ENCODE data around the gene CD302.
"Not testable (repeated sequence)": the region's sequence is repeated elsewhere in the genome, so short reads cannot be mapped to it uniquely, and the experiment has no call there.

CD302 gene, protein sequence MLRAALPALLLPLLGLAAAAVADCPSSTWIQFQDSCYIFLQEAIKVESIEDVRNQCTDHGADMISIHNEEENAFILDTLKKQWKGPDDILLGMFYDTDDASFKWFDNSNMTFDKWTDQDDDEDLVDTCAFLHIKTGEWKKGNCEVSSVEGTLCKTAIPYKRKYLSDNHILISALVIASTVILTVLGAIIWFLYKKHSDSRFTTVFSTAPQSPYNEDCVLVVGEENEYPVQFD

DNA sequence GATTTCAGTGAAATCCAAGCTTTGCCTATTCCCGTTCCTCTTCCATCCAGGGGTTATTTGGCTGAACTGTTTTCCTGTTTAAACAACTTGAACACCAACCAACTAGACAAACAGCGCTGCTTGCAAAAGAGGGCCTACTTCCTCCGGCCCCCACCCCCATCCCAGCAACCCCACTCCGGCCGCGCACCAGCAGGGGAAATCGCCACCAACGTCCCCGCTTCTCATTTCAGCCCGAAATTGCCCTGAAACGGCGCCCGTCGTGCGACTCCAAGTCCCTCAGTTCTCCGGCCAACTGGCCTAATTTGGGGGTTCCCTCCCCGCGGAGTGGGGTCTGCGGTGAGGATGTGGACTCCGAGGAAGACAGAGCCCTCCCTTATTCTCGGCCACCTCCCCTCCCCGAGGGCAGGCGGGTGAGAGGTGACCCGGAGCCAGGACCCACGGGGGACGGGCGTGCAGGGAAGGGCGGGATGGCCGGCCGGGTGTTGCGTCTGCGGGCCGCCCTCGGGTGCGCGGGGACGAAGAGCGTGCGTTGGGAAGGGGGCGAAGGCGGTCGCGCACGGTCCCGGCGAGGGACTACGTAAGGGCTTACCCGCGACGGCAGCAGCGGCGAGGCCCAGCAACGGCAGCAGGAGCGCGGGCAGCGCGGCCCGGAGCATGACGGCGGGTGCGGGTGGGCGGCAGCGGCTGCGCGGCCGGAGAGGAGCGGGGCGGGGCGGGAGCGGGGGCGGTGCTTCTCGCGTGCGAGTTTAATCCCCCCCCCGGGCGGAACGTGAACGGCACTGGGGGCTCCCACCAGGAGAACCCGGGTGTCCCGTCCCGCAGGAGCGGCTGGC, at the start of gene CD302:
Gene CD302, minus strand, starts transcription at position 666 of the 833 bp plus-strand sequence. Its CDS starts 10 bp downstream, at position 656.
- peak; percentile 37 for DNase-seq

DNA sequence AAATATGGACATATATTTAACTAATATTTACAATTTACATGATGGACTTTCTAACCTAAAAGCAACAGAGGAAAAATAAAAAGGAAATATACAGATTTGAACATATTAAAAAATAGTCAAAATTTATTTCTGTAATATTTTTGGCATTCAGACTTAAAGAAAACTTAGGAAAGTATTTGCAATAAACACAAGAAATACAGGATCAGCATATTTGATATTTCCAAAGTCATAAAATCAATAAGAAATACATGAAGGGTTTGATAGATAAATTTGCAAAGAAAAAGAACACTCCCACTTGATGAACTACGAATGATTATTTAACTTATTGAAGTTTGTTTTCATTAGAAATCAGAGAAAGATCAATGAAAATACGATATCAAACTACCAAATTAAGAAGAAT, 48.6 kb upstream of the CD302 start:
- DNase-seq = no peak

DNA sequence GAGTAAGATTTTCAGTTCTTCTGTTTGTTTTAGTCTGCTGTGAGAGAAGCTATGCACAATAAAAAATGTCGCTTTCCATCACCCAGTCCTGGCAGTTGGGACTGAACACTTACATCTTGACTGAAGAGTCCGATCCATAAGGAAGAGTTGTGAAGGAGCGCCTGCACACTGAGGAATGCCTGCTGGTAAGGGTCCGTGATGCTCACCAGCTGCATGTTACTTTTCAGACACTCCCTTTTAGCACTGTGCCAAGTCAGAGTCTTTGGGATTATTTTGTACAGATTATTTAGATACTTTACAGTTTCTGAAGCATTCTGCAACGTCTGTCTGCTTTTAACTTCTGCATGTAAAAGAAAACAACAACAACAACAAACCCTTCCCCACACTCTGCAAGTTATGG, 42.6 kb upstream of the CD302 start:
- no peak for DNase-seq

DNA sequence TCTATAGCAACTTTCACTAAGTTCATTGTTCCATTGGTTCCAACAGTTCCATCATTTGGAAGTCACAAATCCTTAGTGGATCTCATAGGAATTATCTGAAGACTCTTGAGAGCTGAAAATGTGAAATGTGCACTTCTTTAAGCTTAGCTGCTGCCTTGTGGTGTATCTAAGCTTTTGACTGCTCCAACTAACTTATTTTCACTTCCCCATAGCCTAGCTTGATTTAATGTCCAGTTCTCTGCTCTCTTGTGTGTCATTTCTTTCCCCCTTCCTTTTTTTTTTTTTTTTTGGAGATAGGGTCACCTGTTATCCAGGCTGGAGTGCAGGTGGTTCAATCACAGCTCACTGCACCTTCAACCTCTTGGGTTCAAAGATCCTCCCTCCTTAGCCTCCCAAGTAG, 34.9 kb upstream of the CD302 start:
- no peak for DNase-seq

DNA sequence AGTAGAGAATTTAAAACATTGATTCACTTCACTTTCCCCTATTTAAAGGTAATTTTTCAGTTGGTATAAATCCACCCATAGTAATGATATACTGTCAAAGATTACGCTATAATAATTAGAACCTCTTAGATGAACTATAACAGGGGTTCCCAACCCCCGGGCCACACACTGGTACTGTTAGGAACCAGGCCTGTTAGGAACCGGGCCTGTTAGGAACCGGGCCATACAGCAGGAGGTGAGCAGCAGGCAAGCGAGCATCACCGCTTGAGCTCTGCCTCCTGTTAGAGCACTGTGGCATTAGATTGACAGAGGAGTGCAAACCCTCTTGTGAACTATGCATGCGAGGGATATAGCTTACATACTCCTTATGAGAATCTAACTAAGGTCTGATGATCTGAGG, 34.0 kb upstream of the CD302 start:
- DNase-seq = no peak

DNA sequence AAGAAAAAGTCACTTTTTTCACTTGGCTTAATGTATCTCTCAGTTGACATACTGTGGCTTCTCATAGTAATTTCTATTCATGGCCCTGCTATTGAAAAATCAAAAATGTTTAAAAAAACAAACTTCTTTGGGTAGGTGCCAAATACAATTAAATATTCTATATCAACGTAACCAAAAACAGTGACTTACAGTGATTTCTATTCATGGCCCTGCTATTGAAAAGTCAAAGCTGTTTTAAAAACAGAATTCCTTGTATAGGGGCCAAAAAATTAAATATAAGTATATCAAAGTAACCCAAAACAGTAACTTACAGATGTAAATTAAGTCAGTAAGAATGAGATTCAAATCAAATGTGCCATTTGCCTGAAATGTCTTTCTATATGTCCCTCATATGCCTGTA, 31.4 kb upstream of the CD302 start:
- DNase-seq = no peak

DNA sequence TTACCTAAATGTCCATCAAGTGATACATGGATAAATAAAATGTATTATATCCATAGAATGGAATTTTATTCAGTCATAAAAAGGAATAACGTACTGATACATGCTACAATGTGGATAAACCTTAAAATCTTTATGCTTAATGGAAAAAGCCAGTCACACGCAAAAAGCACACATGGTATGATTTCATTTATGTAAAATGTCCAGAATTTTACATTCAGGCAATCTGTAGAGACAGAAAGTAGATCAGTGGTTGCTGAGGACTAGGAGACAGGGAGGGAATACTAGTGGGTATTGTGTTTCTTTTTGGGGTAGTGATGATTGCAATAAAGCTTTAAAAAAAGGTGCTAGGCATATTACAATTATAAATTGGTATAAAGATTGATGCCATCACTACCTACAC, 30.7 kb upstream of the CD302 start:
- no peak for DNase-seq

DNA sequence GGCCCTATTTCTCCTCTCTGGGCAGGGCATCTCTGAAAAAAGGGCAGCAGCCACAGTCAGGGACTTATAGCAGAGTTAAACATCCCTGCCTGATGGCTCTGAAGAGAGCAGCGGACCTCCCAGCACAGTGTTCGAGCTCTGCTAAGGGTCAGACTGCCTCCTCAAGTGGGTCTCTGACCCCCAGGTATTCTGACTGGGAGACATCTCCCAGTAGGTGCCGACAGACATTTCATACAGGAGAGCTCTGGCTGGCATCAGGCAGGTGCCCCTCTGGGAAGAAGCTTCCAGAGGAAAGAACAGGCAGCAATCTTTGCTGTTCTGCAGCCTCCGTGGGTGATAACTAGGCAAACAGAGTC, 24.4 kb upstream of the CD302 start:
- not testable (repeated sequence) for DNase-seq

DNA sequence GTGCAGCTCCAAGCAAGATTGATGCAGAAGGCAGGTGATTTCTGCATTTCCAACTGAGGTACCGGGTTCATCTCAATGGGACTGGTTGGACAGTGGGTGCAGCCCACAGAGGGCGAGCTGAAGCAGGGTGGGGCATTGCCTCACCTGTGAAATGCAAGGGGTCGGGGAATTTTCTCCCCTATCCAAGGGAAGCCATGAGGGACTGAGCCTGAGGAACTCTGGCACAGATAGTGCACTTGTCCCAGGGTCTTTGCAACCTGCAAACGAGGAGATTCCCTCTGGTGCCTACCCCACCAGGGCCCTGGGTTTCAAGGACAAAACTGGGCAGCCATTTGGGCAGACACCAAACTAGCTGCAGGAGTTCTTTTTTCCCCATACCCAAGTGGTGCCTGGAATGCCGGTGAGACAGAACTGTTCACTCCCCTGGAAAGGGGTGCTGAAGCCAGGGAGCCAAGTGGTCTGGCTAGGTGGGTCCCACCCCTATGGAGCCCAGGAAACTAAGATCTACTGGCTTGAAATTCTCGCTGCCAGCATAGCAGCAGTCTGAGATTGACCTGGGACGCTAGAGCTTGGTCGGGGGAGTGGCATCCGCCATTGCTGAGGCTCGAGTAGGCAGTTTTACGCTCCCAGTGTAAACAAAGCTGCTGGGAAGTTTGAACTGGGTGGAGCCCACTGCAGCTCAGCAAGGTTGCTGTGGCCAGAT, 23.9 kb upstream of the CD302 start:
- not testable (repeated sequence) for DNase-seq

DNA sequence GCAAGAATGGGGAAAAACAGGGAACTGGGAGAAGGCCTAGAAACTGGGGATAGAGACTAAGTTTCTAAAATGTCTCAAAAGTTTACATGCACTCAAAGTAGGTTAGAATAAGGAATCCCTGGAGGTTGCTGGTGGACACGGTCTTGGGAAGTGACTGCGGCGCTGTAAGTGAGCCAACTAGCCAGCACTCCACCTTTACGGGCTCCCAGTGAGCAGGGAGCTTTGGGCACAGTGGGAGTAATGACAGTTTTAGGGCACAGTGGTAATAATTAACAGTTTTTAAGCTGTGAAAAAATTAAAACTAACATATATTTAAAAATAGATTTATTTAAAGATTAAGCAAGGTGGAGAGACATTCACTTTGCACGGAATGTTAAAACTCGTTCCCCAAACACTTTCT, 20.9 kb upstream of the CD302 start:
- DNase-seq = no peak

DNA sequence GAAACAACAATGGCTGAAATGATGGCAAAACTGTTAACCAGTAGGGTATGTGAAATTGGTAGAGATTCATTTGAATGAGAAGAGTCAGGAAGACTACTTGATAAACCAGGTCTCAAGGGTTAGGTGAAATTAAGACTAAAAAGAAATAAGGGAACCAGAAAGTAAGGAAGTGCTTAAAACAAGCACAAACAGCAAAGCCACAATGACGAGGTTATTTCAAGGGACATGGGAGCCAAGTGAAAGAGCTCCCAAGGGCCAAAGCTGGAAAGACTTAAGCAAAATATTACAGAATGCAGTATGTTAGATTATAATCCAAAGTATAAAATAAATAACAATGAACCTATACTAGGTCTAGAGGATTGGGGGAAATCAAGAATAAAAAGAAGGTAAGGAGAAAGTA, 19.3 kb upstream of the CD302 start:
- no peak for DNase-seq

DNA sequence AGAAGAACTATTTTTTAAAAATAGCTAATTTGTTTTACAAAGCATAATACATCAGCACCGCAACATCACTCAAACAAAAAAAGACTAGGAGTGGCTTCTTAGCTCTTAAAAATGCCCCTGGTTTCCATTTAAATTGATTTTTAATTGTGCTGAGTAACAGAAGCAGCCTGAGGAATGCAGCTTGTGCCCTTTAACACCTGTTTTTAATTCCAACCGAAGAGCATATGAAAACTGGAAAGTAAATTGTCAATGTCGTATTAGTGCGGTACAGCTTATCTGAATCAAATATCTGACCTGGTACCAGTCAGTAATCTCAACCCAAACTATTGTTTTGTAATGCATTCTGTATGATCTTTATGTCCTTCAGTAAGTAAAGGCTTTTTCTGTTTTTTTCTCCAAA, 13.2 kb upstream of the CD302 start:
- no peak for DNase-seq

DNA sequence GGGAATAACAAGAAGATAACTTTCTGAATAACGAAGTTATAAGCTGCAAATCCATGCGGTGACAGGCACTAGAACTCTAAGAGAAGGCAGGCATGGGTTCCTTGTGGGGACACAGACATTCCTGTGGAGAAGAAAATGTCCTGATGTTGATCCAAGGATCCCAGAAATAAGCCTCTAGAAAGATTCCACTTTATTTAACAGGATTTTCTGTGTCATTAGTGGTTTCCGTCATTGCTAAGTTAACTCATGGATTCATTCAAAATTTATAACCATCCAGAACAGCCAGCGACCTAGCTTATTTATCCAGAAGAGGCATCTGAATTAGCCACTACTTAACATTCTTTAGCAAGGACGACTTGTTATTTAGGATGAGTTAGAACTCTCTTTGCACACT, 10.0 kb upstream of the CD302 start:
- DNase-seq = no peak

DNA sequence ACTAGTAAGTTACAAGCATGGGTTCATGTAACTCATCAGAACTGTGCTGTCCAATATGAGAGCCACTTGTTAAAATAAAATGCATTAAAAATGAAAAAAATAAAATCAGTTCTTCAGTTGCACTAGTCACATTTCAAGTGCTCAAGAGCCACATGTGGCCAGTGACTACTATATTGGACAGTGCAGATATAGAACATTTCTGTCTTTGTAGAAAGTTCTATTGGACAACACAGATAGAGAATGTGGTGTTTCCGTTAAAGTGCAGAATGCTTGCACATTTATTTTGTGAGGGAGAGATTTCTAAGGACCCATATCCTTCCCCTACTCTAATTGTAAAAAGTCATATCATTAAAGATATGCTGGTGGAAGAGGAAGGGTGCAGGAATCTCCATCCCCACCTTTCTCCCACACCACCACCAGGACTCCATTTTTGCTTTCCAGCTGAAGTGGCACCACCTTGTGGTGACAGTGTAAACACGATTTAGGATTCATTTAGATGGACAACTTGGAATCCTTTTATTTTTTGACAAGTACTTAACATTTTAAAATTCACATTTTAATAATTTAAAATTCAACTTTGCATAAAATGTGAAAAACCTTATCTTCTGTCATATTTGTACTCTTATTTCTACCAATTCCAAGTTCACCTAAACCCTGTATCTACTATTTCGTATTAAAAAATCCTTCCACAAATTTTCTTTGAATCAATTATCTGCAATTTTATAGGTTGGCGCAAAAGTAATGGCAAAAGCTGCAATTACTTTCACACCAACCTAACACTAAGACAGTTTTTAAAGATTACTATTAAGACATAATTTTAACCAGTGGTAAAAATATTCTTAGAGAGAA, 9.4 kb upstream of the CD302 start:
- no peak for DNase-seq

DNA sequence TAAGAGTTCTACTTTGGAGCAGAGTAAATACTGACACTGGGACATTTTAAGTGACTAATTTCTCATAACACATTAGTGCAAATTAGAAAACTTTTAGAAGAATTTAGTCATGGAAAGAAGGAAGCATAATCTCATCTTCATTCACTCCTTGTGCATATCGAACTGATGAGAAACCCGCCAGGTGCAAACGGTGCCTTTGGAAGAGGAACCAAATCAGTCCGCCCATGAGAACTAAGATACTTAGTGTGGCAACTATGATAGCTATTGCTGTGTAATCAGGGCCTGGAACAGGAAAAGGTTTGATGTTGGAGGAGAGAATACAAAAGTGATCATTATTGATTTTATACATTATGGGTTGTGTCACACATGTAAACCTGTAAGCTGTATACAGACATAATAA, 6.9 kb upstream of the CD302 start:
- DNase-seq = no peak

DNA sequence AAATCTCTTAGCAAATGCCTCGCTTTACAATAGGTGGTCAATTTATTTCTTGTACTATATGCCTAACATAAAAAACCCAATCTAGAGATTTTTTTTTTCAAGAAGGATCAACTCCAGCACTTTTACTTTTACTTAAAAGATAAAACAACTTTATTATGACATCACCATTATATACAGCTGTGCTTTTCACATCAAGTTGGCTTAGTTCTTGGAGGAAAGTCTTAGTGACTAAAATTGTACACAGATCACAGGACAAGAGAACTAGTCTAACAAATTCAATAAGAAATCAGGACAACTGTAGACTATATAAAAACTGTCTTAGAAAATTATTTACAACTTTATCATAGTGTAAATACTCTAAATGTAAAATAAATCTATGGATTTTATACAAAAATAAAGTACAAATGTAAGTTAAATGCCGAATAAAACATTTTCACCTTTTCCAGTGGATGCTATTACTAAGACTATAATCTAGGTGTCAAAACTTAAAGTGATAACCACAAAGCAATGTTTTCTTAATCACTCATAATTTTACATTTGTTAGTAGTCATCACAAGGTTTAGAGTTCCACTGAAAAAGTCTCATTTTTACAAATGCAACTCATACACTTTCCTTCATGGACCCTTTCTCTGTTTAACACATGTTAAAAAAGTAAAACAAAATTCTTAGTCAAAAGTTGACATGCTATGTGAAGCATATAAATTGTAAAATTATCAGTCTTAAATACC, 5.4 kb upstream of the CD302 start:
- DNase-seq = no peak

DNA sequence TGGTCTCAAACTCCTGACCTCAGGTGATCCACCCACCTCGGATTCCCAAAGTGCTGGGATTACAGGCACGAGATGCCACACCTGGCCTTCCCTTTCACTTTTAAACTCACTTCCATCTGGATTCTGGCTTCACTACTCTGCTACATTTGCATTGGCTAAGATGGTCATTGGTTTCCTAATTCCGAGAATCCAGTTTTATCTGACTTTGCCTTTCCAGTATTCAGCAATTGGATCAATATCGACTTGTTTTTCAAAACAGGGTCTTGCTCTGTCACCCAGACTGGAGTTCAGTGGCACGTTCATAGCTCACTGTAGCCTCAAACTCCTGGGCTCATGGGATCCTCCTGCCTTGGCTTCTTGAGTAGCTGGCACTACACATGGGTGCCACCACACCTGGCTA, 4.7 kb upstream of the CD302 start:
- DNase-seq = no peak

DNA sequence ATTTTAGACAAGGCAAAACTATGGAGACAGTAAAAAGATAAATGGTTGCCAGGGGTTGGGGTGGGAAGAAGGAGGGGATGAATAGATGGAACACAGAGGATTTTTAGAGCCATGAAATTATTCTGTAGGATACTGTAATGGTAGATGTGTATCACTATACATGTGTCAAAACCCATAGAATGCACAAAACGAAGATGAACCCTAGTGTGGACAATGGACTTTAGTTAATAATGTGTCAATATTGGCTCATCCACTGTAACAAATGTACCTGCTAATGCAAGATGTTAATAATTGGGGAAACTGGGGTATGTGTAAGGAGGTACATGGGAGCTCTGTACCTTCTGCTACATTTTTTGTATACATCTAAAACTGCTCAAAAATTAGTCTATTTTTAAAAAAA, 1.8 kb upstream of the CD302 start:
- DNase-seq = no peak

DNA sequence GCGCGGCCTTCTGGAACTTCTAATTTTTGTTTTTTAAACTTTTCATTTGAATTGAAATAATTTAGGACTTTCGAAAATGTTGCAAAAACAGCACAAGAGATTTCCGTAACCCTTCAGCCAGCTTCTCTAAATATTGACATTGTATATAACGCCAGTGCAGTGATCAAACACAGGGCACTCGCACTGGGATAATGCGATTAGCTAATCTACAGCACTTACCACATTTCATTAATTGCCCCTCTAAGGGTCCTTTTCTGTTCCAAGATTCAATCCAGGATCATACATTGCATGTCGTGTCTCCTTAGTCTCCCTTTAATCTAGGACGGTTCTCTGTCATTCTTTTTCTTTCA, 343 bp upstream of the CD302 start:
- no peak for DNase-seq

DNA sequence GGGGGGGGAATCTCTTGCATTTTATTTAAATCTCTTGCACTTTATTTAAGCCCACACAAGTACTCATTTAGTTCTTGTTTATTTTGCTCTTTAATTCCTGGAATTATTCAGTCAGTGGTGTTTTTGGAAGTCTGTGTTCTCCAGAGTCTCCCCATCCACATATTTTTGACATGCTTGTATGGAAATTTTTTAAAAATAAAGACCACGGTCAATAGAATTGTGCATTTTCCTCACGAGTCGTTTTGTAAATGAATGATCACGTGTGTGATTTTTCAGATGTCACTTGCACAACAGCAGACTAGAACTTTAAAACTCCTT, 824 bp downstream of the CD302 start:
- DNase-seq = no peak

DNA sequence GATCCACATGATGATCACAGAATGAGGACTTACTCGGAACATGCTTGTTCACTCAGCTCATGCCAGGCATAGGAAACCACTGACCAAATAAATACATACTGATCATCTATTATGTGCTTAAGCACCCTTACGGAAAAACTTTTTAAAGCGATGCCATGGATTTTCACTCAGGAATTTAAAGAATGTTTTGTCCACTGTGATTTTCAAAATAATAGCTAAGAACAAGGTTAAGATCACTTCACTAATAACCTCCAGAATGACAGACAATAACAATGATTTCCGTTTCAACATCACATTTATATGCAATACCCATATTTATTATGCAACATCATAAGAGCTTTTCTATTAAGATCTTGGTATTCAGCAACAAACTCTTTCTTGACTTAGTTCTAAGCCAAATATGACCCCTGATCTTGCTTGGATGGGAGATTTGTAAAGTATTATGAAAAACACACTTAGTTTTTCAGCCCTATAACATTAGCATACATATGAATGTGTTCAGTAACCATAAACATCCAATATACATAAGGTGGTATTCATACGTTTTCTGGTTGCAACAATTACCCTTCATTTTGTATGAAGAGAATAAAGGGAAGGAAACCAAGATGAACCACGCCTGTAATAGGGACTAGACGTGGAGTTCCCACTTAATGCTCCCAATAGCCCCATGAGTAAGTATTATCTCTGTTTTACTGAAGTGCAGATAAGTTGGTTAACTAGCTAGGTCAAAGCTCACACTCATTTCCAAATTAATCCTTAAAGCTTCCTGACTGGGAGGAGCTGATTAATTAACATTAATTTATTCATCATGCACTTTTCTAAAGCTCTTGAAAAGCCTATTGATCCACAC, 1.9 kb downstream of the CD302 start:
- no peak for DNase-seq

DNA sequence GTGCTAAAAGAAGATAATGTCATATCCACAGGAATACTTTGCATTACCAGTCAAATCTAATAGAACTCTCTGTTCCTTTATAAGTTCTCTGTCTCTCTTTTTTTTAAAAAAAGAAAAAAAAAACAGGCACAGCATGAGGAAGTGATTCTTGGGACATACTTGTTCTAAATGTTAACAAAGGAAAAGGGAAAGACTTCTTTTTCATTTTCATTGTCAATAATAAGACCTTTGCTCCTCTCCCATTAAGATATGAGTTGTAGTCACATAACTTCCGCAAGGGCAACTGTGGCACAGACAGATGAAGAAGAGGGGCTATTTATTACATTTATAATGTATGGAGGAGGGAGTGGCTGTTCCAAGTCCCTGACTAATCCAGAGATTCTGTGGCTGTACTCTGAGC, 4.7 kb downstream of the CD302 start:
- no peak for DNase-seq
